Measurements from ENCODE around the gene PCCB. TPM values are rescaled to one million over a fixed set of nuclear protein-coding genes. Genes with fewer than 3 reads are reported as not detected.

PCCB gene
- total RNA-seq, 1 donor from 2014 or later, result 28.1 TPM

DNA sequence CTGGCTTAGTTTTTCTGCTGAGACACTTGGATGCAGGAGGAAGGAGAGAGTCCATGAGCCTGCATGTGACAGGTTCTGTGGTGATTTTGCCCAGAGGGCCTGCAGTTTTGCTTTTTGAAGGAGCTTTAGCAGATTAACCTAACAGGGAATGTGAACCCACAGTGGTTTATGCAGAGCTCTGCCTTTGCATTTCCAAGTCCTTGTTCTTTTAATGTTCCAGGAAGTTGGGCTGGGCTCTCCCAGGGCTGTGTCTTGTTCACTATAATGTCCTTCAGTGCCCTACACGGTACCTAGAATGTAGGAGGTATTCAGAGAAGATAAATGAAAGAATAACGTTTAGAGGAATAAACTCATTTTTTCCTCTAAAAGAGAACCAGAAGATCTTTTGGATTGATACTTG lies 50.3 kb downstream of the PCCB start:
- no peaks in the 10 kb centered on the region for H3K27me3 Mint-ChIP-seq (ENCODE audit: unreplicated experiment)
- TF ChIP-seq, protein P1, sequence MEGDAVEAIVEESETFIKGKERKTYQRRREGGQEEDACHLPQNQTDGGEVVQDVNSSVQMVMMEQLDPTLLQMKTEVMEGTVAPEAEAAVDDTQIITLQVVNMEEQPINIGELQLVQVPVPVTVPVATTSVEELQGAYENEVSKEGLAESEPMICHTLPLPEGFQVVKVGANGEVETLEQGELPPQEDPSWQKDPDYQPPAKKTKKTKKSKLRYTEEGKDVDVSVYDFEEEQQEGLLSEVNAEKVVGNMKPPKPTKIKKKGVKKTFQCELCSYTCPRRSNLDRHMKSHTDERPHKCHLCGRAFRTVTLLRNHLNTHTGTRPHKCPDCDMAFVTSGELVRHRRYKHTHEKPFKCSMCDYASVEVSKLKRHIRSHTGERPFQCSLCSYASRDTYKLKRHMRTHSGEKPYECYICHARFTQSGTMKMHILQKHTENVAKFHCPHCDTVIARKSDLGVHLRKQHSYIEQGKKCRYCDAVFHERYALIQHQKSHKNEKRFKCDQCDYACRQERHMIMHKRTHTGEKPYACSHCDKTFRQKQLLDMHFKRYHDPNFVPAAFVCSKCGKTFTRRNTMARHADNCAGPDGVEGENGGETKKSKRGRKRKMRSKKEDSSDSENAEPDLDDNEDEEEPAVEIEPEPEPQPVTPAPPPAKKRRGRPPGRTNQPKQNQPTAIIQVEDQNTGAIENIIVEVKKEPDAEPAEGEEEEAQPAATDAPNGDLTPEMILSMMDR (IDR thresholded peaks at IDR 0.05; ENCODE audit: partially characterized antibody, unreplicated experiment), result no peak
- no peak for DNase-seq
- no peak overlapping the region for H3K4me3 Mint-ChIP-seq (ENCODE audit: unreplicated experiment)
- H3K4me1 Mint-ChIP-seq (ENCODE audit: low read depth, unreplicated experiment), result no peaks in the 10 kb centered on the region
- H3K36me3 Mint-ChIP-seq (ENCODE audit: unreplicated experiment), result no peaks in the 10 kb centered on the region
- no peak overlapping the region for H3K27ac Mint-ChIP-seq (ENCODE audit: unreplicated experiment)
- H3K9me3 Mint-ChIP-seq (ENCODE audit: unreplicated experiment), result peaks cover 3% of the 10 kb centered on the region

DNA sequence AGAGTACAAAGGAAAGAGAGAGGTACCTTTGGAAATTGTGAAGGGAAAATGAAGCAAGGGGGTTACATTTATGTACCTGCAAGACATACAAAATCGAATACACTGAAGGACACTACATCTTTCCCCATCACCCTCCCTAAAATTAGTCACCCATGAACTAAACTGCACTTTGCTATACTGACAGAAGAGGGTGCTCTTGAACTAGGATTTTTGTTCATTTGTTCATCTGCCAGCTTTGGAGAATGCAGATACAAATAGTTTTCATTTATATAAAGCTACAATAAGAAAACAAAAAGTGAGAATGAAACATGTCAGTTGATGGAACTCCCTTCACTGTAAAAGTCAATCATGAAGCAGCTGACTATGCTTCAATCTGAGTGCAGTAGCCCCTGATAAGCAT lies 55.7 kb downstream of the PCCB start:
- Mint-ChIP-seq H3K27me3 (ENCODE audit: unreplicated experiment) (peaks cover 2% of the 10 kb centered on the region), H3K9me3 (ENCODE audit: unreplicated experiment) (peaks cover 1% of the 10 kb centered on the region), H3K27ac (ENCODE audit: unreplicated experiment) (no peak overlapping the region), H3K4me3 (ENCODE audit: unreplicated experiment) (no peak overlapping the region), H3K36me3 (ENCODE audit: unreplicated experiment) (no peaks in the 10 kb centered on the region), H3K4me1 (ENCODE audit: low read depth, unreplicated experiment) (no peaks in the 10 kb centered on the region)
- no peak for DNase-seq
- TF ChIP-seq, protein P1 (IDR thresholded peaks at IDR 0.05; ENCODE audit: partially characterized antibody, unreplicated experiment), result no peak

DNA sequence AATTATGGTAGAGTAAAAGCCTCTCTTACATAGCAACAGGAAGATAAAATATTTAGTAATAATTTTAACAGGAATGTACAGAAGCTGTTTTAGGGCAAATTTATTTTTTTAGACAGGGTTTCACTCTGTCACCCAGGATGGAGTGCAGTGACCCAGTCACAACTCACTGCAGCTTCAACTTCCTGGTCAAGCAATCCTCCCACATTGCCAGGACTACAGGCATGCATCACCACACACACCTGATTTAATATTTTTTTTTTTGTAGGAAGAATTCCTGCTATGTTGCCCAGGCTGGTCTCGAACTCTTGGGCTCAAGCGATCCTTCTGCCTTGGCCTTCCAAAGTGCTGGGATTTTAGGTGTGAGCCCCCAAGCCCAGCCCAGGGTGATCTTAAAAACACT lies 61.1 kb downstream of the PCCB start:
- H3K27ac Mint-ChIP-seq (ENCODE audit: unreplicated experiment), result no peak overlapping the region
- H3K27me3 Mint-ChIP-seq (ENCODE audit: unreplicated experiment), result peaks cover 2% of the 10 kb centered on the region
- DNase-seq, result no peak
- TF ChIP-seq, protein P1 (IDR thresholded peaks at IDR 0.05; ENCODE audit: partially characterized antibody, unreplicated experiment), result no peak
- no peaks in the 10 kb centered on the region for H3K36me3 Mint-ChIP-seq (ENCODE audit: unreplicated experiment)
- H3K4me3 Mint-ChIP-seq (ENCODE audit: unreplicated experiment), result no peak overlapping the region
- no peaks in the 10 kb centered on the region for H3K4me1 Mint-ChIP-seq (ENCODE audit: low read depth, unreplicated experiment)
- no peaks in the 10 kb centered on the region for H3K9me3 Mint-ChIP-seq (ENCODE audit: unreplicated experiment)

DNA sequence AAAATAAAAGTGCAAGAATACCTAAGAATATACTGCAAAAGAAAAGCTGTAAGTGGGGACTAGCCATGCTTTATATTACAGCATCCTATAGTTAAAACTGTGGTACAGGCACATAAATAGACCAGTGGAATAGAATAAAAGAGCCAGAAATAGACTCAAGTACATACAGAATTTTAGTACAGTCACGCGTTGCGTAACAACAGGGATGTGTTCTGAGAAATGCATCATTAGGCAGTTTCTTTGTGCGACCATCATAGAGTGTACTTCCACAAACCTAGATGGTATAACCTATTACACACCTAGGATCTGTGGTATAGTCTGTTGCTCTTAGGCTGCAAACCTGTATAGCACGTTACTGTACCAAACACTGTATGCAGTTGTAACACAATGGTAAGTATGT lies 61.8 kb downstream of the PCCB start:
- no peak overlapping the region for H3K27ac Mint-ChIP-seq (ENCODE audit: unreplicated experiment)
- H3K27me3 Mint-ChIP-seq (ENCODE audit: unreplicated experiment), result peaks cover 2% of the 10 kb centered on the region
- TF ChIP-seq, protein P1 (IDR thresholded peaks at IDR 0.05; ENCODE audit: partially characterized antibody, unreplicated experiment), result no peak
- no peaks in the 10 kb centered on the region for H3K9me3 Mint-ChIP-seq (ENCODE audit: unreplicated experiment)
- H3K4me1 Mint-ChIP-seq (ENCODE audit: low read depth, unreplicated experiment), result no peaks in the 10 kb centered on the region
- no peaks in the 10 kb centered on the region for H3K36me3 Mint-ChIP-seq (ENCODE audit: unreplicated experiment)
- H3K4me3 Mint-ChIP-seq (ENCODE audit: unreplicated experiment), result no peak overlapping the region
- no peak for DNase-seq

DNA sequence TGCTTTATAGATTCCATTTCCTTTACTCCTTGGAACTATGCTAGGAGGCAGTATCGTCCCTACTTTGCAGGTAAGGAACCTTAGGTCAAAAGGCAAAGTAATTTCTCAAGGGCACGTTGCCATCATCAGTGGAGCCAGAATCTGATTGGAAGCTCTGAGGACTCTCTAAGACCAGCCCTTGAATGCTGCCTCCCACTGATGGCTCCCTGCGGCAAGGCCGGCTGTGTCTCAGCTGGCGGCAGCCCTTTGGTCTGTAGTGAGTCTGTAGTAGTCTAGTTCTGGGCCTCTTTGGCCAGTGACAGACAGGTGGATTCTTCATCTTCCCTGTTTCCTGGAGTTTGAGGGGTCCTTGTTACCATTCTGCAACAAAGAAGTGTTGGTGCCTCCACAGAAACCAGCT lies 76.2 kb downstream of the PCCB start:
- Mint-ChIP-seq H3K9me3 (ENCODE audit: unreplicated experiment) (peaks cover 7% of the 10 kb centered on the region), H3K27me3 (ENCODE audit: unreplicated experiment) (no peaks in the 10 kb centered on the region), H3K27ac (ENCODE audit: unreplicated experiment) (no peak overlapping the region), H3K4me1 (ENCODE audit: low read depth, unreplicated experiment) (no peaks in the 10 kb centered on the region), H3K4me3 (ENCODE audit: unreplicated experiment) (no peak overlapping the region), H3K36me3 (ENCODE audit: unreplicated experiment) (peaks cover 15% of the 10 kb centered on the region)
- TF ChIP-seq, protein P1 (IDR thresholded peaks at IDR 0.05; ENCODE audit: partially characterized antibody, unreplicated experiment), result no peak
- no peak for DNase-seq

Data from glutamatergic neuron (in vitro differentiated cells).